ENCODE data around the gene GGA3. TPM values are rescaled to one million over a fixed set of nuclear protein-coding genes. Genes with fewer than 3 reads are reported as not detected.

Gene GGA3
- total RNA-seq, 1 donor from 2014 or later, result 4.7 TPM

GRCh38 chr17:75250009-75250471 is 11.4 kb downstream of the GGA3 start:
- Histone ChIP-seq H3K27me3 (ENCODE audit: control insufficient read depth in 3 of 3, insufficient read depth in 3 of 3, low read length in 3 of 3) (no peaks in the 10 kb centered on the region), H3K36me3 (ENCODE audit: control insufficient read depth in 3 of 3, insufficient read depth in 3 of 3, low read length in 3 of 3) (peaks cover 14 to 16% (median 15%) of the 10 kb centered on the region in 3 donors), H3K9me3 (ENCODE audit: control insufficient read depth in 3 of 3, low read length in 3 of 3) (no peaks in the 10 kb centered on the region), H3K4me3 (ENCODE audit: low read length in 3 of 3) (peak overlapping the region in 1 of 3 donors; percentile 11), H3K4me1 (ENCODE audit: control insufficient read depth in 3 of 3, insufficient read depth in 3 of 3, low read length in 3 of 3) (peaks cover 8 to 17% (median 9%) of the 10 kb centered on the region in 3 donors), H3K27ac (ENCODE audit: low read depth, low read length) (peak overlapping the region; percentile 62), H3K9ac (ENCODE audit: low read depth in 1 of 3, low read length in 3 of 3) (peak overlapping the region in 2 of 3 donors; percentile 34 to 40)

DNA sequence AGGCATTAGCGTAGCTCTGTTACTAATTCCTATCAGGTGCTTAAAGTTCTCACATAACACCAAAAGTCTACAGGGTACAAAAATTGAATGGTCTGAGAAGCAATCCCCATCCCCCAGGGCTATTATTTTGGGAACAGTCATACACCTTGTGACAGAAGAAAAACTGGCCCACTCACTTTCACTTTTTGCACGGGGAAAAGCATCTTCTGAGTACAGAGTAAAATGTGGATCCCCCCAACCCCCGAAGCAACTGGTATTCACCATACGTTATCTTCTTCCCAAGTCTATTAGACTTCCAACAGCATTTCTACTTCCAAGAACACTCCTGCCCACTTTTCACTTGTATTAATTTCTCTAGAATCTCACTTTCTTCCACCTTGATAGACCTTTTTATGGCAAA is 11.8 kb downstream of the GGA3 start:
- no peak overlapping the region for H3K9ac ChIP-seq (ENCODE audit: low read depth in 1 of 3, low read length in 3 of 3)
- H3K36me3 ChIP-seq (ENCODE audit: control insufficient read depth in 3 of 3, insufficient read depth in 3 of 3, low read length in 3 of 3), result peaks cover 17 to 20% (median 19%) of the 10 kb centered on the region in 3 donors
- peaks cover 8 to 19% (median 9%) of the 10 kb centered on the region in 3 donors for H3K4me1 ChIP-seq (ENCODE audit: control insufficient read depth in 3 of 3, insufficient read depth in 3 of 3, low read length in 3 of 3)
- H3K27ac ChIP-seq (ENCODE audit: low read depth, low read length), result peak overlapping the region; percentile 62
- peak overlapping the region in 1 of 3 donors; percentile 11 for H3K4me3 ChIP-seq (ENCODE audit: low read length in 3 of 3)
- no peaks in the 10 kb centered on the region for H3K27me3 ChIP-seq (ENCODE audit: control insufficient read depth in 3 of 3, insufficient read depth in 3 of 3, low read length in 3 of 3)
- H3K9me3 ChIP-seq (ENCODE audit: control insufficient read depth in 3 of 3, low read length in 3 of 3), result no peaks in the 10 kb centered on the region

DNA sequence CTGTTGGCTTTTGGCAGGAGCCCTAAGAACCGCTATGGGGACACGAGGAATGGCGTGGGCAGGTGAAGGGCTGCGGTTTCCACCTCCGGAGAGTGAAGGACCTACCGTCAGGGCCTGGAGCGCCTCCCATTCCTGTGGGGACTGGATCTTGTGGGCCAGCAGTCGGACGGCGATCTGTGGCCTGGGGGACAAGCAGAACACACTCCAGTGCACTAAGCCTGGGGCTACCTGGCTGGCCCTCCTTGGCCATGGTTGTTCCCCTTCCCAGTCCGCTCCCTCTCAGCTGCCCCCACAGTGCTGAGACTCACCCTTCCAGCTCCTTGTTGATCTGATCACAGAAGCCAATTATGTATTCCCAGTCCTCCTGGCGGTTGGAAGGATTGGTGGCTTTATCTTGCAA is 15.0 kb downstream of the GGA3 start:
- Histone ChIP-seq H3K9me3 (ENCODE audit: control insufficient read depth in 3 of 3, low read length in 3 of 3) (no peaks in the 10 kb centered on the region), H3K36me3 (ENCODE audit: control insufficient read depth in 3 of 3, insufficient read depth in 3 of 3, low read length in 3 of 3) (peaks cover 47 to 52% (median 48%) of the 10 kb centered on the region in 3 donors), H3K4me1 (ENCODE audit: control insufficient read depth in 3 of 3, insufficient read depth in 3 of 3, low read length in 3 of 3) (peaks cover 20 to 45% (median 24%) of the 10 kb centered on the region in 3 donors), H3K27ac (ENCODE audit: low read depth, low read length) (no peak overlapping the region), H3K4me3 (ENCODE audit: low read length in 3 of 3) (no peak overlapping the region), H3K9ac (ENCODE audit: low read depth in 1 of 3, low read length in 3 of 3) (no peak overlapping the region), H3K27me3 (ENCODE audit: control insufficient read depth in 3 of 3, insufficient read depth in 3 of 3, low read length in 3 of 3) (no peaks in the 10 kb centered on the region)

DNA sequence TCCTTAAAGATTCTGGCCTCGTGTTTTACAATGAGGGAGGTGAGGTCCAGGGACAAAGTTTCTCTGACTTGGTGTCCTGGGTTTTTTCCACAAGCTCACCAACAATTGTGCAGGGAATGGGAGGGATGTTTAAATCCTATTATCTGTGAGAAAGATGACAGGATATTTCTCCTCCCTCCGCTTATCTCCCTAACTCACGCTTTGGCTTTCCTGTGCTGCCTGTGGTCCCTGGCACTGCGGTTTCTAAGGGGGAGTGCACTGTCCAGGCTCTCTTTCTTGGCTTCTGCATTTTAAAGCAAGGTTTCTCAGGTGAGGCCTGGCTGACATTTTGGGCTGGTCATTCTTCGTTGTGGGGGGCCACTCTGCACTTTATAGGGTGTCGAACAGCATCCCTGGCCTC is 16.4 kb downstream of the GGA3 start:
- Histone ChIP-seq H3K27me3 (ENCODE audit: control insufficient read depth in 3 of 3, insufficient read depth in 3 of 3, low read length in 3 of 3) (no peaks in the 10 kb centered on the region), H3K9ac (ENCODE audit: low read depth in 1 of 3, low read length in 3 of 3) (no peak overlapping the region), H3K27ac (ENCODE audit: low read depth, low read length) (no peak overlapping the region), H3K9me3 (ENCODE audit: control insufficient read depth in 3 of 3, low read length in 3 of 3) (no peaks in the 10 kb centered on the region), H3K36me3 (ENCODE audit: control insufficient read depth in 3 of 3, insufficient read depth in 3 of 3, low read length in 3 of 3) (peaks cover 60 to 64% (median 61%) of the 10 kb centered on the region in 3 donors), H3K4me3 (ENCODE audit: low read length in 3 of 3) (no peak overlapping the region), H3K4me1 (ENCODE audit: control insufficient read depth in 3 of 3, insufficient read depth in 3 of 3, low read length in 3 of 3) (peaks cover 17 to 45% (median 26%) of the 10 kb centered on the region in 3 donors)

- Histone ChIP-seq H3K4me1 (ENCODE audit: control insufficient read depth in 3 of 3, insufficient read depth in 3 of 3, low read length in 3 of 3) (peaks cover 12 to 38% (median 19%) of the 10 kb centered on the region in 3 donors), H3K4me3 (ENCODE audit: low read length in 3 of 3) (no peak overlapping the region), H3K27ac (ENCODE audit: low read depth, low read length) (no peak overlapping the region), H3K27me3 (ENCODE audit: control insufficient read depth in 3 of 3, insufficient read depth in 3 of 3, low read length in 3 of 3) (no peaks in the 10 kb centered on the region), H3K9ac (ENCODE audit: low read depth in 1 of 3, low read length in 3 of 3) (no peak overlapping the region), H3K9me3 (ENCODE audit: control insufficient read depth in 3 of 3, low read length in 3 of 3) (no peaks in the 10 kb centered on the region), H3K36me3 (ENCODE audit: control insufficient read depth in 3 of 3, insufficient read depth in 3 of 3, low read length in 3 of 3) (peaks cover 62 to 67% (median 65%) of the 10 kb centered on the region in 3 donors)
These were observed 17.1 kb downstream of the GGA3 start for GRCh38 chr17:75244133-75244866.

DNA sequence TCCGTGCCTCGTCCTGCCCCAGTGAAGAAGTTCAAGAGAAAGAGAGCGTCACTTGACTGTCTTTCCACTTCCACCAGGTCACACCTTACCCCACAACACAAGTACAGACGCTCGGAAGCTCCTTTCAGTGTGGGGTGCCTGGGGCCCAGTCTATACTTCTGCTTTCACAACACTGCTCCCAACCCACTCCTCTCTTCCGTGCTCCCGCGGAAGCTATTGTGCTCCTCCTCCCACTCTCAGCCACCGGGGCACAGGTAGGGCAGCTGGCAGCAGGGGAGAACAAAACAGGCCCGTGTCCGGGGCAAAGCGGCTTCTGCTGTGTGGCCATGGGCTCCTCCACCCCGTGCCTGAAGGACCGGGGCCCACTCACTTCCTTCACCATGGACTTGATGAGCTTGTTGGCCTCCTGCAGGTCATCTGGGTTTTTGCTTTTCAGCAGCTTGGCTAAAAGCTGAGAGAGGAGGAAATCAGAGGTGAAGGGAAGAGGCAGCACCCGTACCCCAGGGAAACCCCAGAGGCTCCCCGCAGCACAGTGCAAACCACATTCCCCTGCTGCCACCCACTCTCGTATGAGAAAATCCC is 18.9 kb downstream of the GGA3 start:
- Histone ChIP-seq H3K9me3 (ENCODE audit: control insufficient read depth in 3 of 3, low read length in 3 of 3) (no peaks in the 10 kb centered on the region), H3K27ac (ENCODE audit: low read depth, low read length) (peak overlapping the region; percentile 28), H3K27me3 (ENCODE audit: control insufficient read depth in 3 of 3, insufficient read depth in 3 of 3, low read length in 3 of 3) (no peaks in the 10 kb centered on the region), H3K4me1 (ENCODE audit: control insufficient read depth in 3 of 3, insufficient read depth in 3 of 3, low read length in 3 of 3) (peaks cover 12 to 39% (median 25%) of the 10 kb centered on the region in 3 donors), H3K36me3 (ENCODE audit: control insufficient read depth in 3 of 3, insufficient read depth in 3 of 3, low read length in 3 of 3) (peaks cover 77 to 81% (median 79%) of the 10 kb centered on the region in 3 donors), H3K4me3 (ENCODE audit: low read length in 3 of 3) (no peak overlapping the region), H3K9ac (ENCODE audit: low read depth in 1 of 3, low read length in 3 of 3) (peak overlapping the region in 1 of 3 donors; percentile 25)

GRCh38 chr17:75241996-75242460 is 19.4 kb downstream of the GGA3 start:
- H3K36me3 ChIP-seq (ENCODE audit: control insufficient read depth in 3 of 3, insufficient read depth in 3 of 3, low read length in 3 of 3), result peaks cover 83 to 85% (median 85%) of the 10 kb centered on the region in 3 donors
- peak overlapping the region in 1 of 3 donors; percentile 50 for H3K9ac ChIP-seq (ENCODE audit: low read depth in 1 of 3, low read length in 3 of 3)
- H3K4me3 ChIP-seq (ENCODE audit: low read length in 3 of 3), result no peak overlapping the region
- H3K27ac ChIP-seq (ENCODE audit: low read depth, low read length), result peak overlapping the region; percentile 28
- no peaks in the 10 kb centered on the region for H3K27me3 ChIP-seq (ENCODE audit: control insufficient read depth in 3 of 3, insufficient read depth in 3 of 3, low read length in 3 of 3)
- H3K4me1 ChIP-seq (ENCODE audit: control insufficient read depth in 3 of 3, insufficient read depth in 3 of 3, low read length in 3 of 3), result peaks cover 12 to 44% (median 27%) of the 10 kb centered on the region in 3 donors
- H3K9me3 ChIP-seq (ENCODE audit: control insufficient read depth in 3 of 3, low read length in 3 of 3), result no peaks in the 10 kb centered on the region

GRCh38 chr17:75241502-75241901 is 19.9 kb downstream of the GGA3 start:
- no peaks in the 10 kb centered on the region for H3K9me3 ChIP-seq (ENCODE audit: control insufficient read depth in 3 of 3, low read length in 3 of 3)
- peaks cover 12 to 45% (median 27%) of the 10 kb centered on the region in 3 donors for H3K4me1 ChIP-seq (ENCODE audit: control insufficient read depth in 3 of 3, insufficient read depth in 3 of 3, low read length in 3 of 3)
- H3K36me3 ChIP-seq (ENCODE audit: control insufficient read depth in 3 of 3, insufficient read depth in 3 of 3, low read length in 3 of 3), result peaks cover 87 to 90% (median 88%) of the 10 kb centered on the region in 3 donors
- peak overlapping the region in 1 of 3 donors; percentile 50 for H3K9ac ChIP-seq (ENCODE audit: low read depth in 1 of 3, low read length in 3 of 3)
- peak overlapping the region; percentile 28 for H3K27ac ChIP-seq (ENCODE audit: low read depth, low read length)
- H3K4me3 ChIP-seq (ENCODE audit: low read length in 3 of 3), result no peak overlapping the region
- no peaks in the 10 kb centered on the region for H3K27me3 ChIP-seq (ENCODE audit: control insufficient read depth in 3 of 3, insufficient read depth in 3 of 3, low read length in 3 of 3)

GRCh38 chr17:75241143-75241430 is 20.3 kb downstream of the GGA3 start:
- Histone ChIP-seq H3K4me3 (ENCODE audit: low read length in 3 of 3) (no peak overlapping the region), H3K9ac (ENCODE audit: low read depth in 1 of 3, low read length in 3 of 3) (peak overlapping the region in 1 of 3 donors; percentile 50), H3K36me3 (ENCODE audit: control insufficient read depth in 3 of 3, insufficient read depth in 3 of 3, low read length in 3 of 3) (peaks cover 86 to 90% (median 87%) of the 10 kb centered on the region in 3 donors), H3K4me1 (ENCODE audit: control insufficient read depth in 3 of 3, insufficient read depth in 3 of 3, low read length in 3 of 3) (peaks cover 12 to 45% (median 27%) of the 10 kb centered on the region in 3 donors), H3K27me3 (ENCODE audit: control insufficient read depth in 3 of 3, insufficient read depth in 3 of 3, low read length in 3 of 3) (no peaks in the 10 kb centered on the region), H3K27ac (ENCODE audit: low read depth, low read length) (no peak overlapping the region), H3K9me3 (ENCODE audit: control insufficient read depth in 3 of 3, low read length in 3 of 3) (no peaks in the 10 kb centered on the region)

All from skeletal muscle tissue (tissue), 4 donors.